Nephron (organoid): ENCODE data around the gene BEGAIN.

ENCODE experiments used
- H3K27ac Mint-ChIP-seq, 3 experiments: 2 replicates each; pipeline ENCODE4 v1.8.0; 2020; ENCODE audit warnings: mixed read lengths in 3 of 3, mild to moderate bottlenecking in 2 of 3, moderate library complexity in 1 of 3
- H3K27me3 Mint-ChIP-seq: 2 replicates; pipeline ENCODE4 v1.8.0; 2021; ENCODE audit warnings: low read depth, mild to moderate bottlenecking, moderate library complexity, mixed read lengths
- H3K36me3 Mint-ChIP-seq: 2 replicates; pipeline ENCODE4 v1.8.0; 2020; ENCODE audit warnings: low read depth, mixed read lengths
- H3K4me1 Mint-ChIP-seq: 2 replicates; pipeline ENCODE4 v1.8.0; 2020; ENCODE audit warnings: mixed read lengths
- H3K4me3 Mint-ChIP-seq, 3 experiments: 2 replicates each; pipeline ENCODE4 v1.8.0; 2020; ENCODE audit warnings: mild to moderate bottlenecking in 3 of 3, mixed read lengths in 3 of 3, moderate library complexity in 2 of 3
- H3K9me3 Mint-ChIP-seq: 2 replicates; pipeline ENCODE4 v1.8.0; 2020; ENCODE audit warnings: mixed read lengths
- CTCF ChIP-seq, 3 experiments: fragments of 200-600 bp; sonication (generic); IDR thresholded peaks; one replicate each; pipeline ENCODE4 v1.5.0; 2021; ENCODE audit warnings: antibody characterized with exemption in 3 of 3; ENCODE audit not compliant: unreplicated experiment in 3 of 3

Gene BEGAIN

DNA sequence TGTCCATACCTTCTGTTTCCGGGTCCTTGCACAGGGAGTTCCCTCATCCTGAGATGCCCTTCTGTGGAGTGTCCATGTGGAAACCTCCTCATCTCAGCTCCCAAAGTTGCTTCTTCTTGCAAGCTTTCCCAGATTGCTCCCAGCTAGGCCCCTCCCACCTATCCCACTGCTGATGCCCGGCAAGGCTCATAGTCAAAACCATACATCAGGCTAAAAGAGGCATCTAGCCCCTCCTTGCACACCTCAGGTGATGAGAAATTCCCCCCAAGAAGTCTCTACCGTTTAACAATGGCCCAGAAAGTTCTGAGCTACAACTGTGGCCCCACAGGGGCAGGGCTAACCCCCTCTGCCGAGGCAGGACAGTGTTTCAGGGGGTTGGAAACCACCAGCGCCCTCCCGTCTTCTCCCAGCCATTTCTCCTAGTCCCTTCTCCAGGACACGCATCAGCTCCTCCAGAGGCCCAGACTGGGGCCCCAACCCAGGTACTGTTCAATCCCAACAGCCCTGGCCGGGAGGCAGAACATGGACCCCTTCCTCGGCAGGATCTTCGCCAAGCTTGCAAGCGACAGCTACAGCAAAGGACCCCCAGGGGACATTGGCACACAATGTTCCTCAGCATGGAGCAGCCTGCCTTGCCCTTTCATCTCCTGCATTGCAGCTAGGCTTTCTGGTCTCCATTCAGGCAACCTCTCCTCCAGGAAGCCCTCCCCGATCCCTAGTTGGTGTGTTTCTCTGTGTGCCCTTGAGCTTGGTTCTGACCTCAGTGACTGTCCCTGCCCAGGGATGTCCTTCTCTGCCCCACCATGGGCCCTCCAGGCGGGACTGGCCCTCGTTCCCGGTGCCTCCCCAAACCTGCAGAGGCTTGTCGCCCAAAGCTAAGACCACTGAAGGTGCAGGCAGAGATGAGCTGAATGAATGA, 4.5 kb upstream of the BEGAIN start:
- TF ChIP-seq CTCF (IDR thresholded peaks at IDR 0.05; ENCODE audit: unreplicated experiment in 3 of 3): no peak
- H3K9me3 Mint-ChIP-seq: no peaks in the 10 kb centered on the region
- no peaks in the 10 kb centered on the region for H3K36me3 Mint-ChIP-seq
- H3K4me1 Mint-ChIP-seq: peaks cover 9% of the 10 kb centered on the region
- H3K4me3 Mint-ChIP-seq: peak overlapping the region in 1 of 3 experiments; percentile 52
- peaks cover 45% of the 10 kb centered on the region for H3K27me3 Mint-ChIP-seq
- no peak overlapping the region for H3K27ac Mint-ChIP-seq

- Mint-ChIP-seq H3K36me3 (no peaks in the 10 kb centered on the region), H3K9me3 (no peaks in the 10 kb centered on the region), H3K4me1 (peaks cover 9% of the 10 kb centered on the region), H3K27me3 (peaks cover 46% of the 10 kb centered on the region), H3K27ac (no peak overlapping the region), H3K4me3 (peak overlapping the region in 1 of 3 experiments; percentile 13)
- no peak for TF ChIP-seq CTCF (IDR thresholded peaks at IDR 0.05; ENCODE audit: unreplicated experiment in 3 of 3)
Observed at GRCh38 chr14:100590726-100591452, 3.7 kb upstream of the BEGAIN start.

DNA sequence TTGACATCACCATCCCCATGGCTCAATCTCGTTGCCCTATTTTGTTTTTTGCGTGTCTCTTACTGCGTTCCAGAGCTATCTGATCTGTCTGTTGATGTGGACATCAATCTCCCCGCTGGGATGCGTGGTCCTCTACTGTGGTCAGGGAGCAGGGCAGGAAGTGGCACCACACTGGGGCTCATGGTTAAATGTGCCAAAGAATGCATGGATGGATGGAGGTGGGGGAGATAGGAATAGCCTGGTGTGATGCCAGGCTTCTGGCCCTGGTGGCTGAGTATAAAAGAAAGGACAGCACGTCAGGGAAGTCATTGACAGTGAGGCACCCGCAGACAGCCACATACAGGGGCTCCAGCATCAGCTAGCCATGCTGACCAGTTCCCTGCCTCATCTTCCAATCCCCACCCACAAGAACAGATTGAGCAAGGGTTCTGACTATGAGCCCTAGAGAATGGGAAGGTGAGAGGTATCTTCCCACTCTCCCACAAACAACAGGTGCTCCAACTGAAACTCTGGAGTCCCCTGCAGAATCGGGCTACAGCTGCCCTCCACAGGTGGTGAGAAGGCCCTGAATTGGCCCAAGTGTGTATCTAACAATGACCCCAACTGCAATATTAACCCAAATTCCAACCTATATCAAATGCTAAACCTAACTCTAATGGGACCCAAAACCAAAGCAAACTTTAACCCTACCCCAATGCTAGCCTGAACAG, 2.7 kb upstream of the BEGAIN start:
- Mint-ChIP-seq H3K27me3 (peaks cover 52% of the 10 kb centered on the region), H3K27ac (no peak overlapping the region), H3K4me1 (peaks cover 9% of the 10 kb centered on the region), H3K9me3 (no peaks in the 10 kb centered on the region), H3K36me3 (no peaks in the 10 kb centered on the region), H3K4me3 (peak overlapping the region in 2 of 3 experiments; percentile 43 to 60)
- no peak for TF ChIP-seq CTCF (IDR thresholded peaks at IDR 0.05; ENCODE audit: unreplicated experiment in 3 of 3)

- Mint-ChIP-seq H3K4me1 (peaks cover 9% of the 10 kb centered on the region), H3K27me3 (peaks cover 57% of the 10 kb centered on the region), H3K9me3 (no peaks in the 10 kb centered on the region), H3K4me3 (peak overlapping the region in 2 of 3 experiments; percentile 43 to 60), H3K36me3 (no peaks in the 10 kb centered on the region), H3K27ac (no peak overlapping the region)
- TF ChIP-seq CTCF (IDR thresholded peaks at IDR 0.05; ENCODE audit: unreplicated experiment in 3 of 3): no peak
Observed at GRCh38 chr14:100589071-100589759, 2.0 kb upstream of the BEGAIN start.

DNA sequence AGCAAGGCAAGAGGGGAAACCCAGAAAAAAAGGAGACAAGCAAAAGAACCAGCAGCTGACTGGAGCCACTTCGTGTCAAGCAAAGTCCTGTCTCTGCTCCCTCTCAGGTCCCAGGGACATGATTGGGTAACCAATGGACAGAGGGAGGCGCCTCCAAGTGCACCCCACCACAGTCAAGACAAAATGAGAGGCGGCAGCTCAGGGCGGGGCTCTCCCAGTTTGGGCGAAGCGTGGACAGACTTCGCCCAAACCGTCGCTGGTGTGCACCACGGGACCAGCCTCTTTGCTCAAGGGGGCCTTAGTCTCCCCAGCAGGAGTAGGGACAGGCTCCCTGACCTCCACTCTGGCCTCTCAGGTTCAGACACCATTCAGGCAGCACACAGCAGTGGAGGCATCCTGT, 1.5 kb upstream of the BEGAIN start:
- H3K27ac Mint-ChIP-seq: peak overlapping the region in 2 of 3 experiments; percentile 9 to 30
- H3K4me3 Mint-ChIP-seq: peak overlapping the region; percentile 71 to 86 (median 85)
- no peak for TF ChIP-seq CTCF (IDR thresholded peaks at IDR 0.05; ENCODE audit: unreplicated experiment in 3 of 3)
- peaks cover 9% of the 10 kb centered on the region for H3K4me1 Mint-ChIP-seq
- no peaks in the 10 kb centered on the region for H3K9me3 Mint-ChIP-seq
- H3K36me3 Mint-ChIP-seq: no peaks in the 10 kb centered on the region
- peaks cover 56% of the 10 kb centered on the region for H3K27me3 Mint-ChIP-seq
